Activated CD4-positive, alpha-beta T cell treated with anti-CD3 and anti-CD28 coated beads for 48 hours (primary cell): ENCODE data around the gene CCDC9.
"Not testable (repeated sequence)": the region's sequence is repeated elsewhere in the genome, so short reads cannot be mapped to it uniquely, and the experiment has no call there.

Experiments
- DNase-seq: peaks from one replicate; pipeline ENCODE4 v3.0.0-alpha.2; 2020

CCDC9 gene

DNA sequence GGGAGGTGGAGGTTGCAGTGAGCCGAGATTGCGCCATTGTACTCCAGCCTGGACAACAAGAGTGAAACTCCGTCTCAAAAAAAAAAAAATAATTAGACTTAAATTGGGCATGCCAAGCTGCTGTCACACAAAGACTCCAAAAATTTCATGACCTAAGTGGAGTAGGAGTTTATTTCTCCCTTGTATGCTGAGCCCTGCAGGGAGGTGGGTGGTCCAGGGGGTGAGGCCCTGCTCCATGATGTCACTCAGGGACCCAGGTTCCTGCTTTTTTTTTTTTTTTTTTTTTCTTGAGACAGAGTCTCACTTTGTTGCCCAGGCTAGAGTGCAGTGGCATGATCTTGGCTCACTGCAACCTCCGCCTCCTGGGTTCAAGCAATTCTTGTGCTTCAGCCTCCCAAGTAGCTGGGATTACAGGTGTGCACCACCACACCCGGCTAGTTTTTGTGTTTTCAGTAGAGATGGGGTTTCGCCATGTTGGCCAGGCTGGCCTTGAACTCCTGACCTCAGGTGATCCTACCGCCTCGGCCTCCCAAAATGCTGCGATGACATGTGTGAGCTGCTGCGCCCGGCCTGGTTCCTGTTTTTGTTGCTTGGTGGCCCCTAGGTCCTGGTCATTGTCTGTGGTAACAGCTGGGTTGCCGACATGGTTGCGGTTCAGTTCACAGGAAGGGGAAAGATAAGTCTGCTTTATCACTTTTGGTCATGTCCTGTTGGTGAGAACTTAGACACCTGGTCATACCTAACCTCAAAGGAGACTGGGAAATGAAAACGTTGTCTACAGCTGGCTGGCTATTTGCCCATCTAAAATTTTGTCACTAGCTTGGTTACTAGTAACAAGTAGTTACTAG lies 5.8 kb downstream of the CCDC9 start:
- DNase-seq: not testable (repeated sequence)

DNA sequence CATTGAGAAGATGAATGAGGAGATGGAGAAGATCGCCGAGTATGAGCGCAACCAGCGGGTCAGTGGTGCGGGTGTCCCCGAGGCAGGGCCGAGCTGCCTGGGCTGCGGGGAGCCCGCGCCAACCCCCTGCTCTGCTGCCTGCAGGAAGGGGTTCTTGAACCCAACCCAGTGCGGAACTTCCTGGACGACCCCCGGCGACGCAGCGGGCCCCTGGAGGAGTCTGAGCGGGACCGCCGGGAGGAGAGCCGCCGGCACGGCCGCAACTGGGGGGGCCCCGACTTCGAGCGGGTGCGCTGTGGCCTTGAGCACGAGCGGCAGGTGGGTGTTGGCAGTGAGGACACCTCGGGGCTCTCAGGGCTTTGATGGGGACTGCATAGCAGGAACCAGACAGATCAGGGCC lies 8.3 kb downstream of the CCDC9 start:
- DNase-seq: no peak

DNA sequence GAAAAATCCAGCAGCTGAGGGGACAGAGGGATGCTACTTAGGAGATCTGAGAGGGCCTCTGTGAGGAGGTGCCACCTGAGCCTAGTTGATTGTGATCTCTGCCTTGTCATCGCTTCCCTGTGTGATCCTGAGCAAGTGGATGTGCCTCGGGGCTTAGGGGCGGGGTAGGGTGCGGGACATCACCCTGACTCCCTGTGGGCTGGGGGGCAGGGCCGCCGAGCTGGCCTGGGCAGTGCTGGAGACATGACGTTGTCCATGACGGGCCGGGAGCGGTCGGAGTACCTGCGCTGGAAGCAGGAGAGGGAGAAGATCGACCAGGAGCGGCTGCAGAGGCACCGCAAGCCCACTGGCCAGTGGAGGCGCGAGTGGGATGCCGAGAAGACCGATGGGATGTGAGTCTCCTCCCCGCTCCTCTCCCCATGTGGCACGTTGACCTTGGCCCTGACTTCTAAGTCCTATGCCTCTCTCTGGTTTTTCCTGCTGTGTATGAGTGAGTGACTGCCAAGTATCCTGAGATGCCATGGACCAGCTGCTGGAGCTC lies 10.1 kb downstream of the CCDC9 start:
- DNase-seq: no peak

DNA sequence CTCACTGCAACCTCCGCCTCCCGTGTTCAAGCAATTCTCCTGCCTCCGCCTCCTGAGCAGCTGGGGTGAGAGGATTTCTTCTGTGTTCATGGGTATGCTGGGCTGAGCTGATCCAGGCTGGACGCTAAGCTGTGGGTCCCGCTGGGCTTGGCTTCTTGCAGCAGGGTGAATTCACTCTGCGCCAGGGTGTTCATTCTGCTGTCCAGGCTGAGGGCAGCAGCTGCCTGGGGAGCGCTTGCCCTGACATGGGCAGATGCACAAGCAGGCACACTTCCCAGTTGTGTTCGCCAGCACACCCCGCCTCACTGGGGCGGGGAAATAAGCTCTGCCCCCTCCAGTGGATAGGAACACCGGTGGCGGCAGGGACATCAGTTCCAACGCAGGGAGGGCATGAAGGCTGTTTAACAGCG lies 11.0 kb downstream of the CCDC9 start:
- no peak for DNase-seq

GRCh38 chr19:47268028-47268427 lies 11.7 kb downstream of the CCDC9 start:
- DNase-seq: no peak

DNA sequence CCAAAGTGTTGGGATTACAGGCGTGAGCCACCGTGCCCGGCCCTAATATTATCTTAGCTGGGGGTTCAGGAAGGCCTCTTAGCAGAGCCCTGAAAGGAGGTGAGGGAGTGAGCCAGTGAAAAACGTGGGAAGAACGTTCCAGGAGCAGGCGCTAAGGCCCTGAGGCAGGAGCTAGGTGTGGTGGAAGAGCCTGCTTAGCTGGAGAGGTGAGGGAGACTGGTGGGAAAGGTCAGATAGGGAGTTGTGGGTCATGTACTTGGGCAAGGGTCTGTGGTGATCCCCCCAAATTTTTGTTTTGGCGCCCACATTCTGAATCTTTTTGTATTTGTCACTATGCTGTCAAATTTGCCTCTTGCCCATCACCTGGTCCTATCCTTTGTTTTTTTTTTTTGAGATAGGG lies 13.3 kb downstream of the CCDC9 start:
- DNase-seq: no peak

- DNase-seq: no peak
Observed at GRCh38 chr19:47270408-47270807, 14.1 kb downstream of the CCDC9 start.

DNA sequence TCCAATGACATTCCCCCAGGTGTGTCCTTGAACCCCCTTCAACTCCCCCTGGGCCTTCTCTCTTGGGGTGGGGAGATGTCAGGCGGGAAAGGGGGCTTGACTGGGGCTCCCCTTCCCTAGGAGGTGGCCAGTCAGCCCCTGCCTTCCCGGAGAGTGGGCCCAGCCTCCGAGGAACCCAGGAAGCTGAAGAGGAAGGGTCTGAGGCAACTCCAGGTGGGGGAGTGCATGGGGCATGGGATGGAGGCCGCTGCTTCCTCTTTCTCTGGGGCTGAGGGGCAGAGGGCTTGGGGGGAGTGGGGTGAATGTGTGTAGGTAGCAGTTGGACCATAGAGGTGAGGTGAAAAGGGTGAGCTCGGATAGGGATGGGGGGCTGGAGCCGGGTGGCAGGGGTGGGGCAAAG lies 15.6 kb downstream of the CCDC9 start:
- no peak for DNase-seq

DNA sequence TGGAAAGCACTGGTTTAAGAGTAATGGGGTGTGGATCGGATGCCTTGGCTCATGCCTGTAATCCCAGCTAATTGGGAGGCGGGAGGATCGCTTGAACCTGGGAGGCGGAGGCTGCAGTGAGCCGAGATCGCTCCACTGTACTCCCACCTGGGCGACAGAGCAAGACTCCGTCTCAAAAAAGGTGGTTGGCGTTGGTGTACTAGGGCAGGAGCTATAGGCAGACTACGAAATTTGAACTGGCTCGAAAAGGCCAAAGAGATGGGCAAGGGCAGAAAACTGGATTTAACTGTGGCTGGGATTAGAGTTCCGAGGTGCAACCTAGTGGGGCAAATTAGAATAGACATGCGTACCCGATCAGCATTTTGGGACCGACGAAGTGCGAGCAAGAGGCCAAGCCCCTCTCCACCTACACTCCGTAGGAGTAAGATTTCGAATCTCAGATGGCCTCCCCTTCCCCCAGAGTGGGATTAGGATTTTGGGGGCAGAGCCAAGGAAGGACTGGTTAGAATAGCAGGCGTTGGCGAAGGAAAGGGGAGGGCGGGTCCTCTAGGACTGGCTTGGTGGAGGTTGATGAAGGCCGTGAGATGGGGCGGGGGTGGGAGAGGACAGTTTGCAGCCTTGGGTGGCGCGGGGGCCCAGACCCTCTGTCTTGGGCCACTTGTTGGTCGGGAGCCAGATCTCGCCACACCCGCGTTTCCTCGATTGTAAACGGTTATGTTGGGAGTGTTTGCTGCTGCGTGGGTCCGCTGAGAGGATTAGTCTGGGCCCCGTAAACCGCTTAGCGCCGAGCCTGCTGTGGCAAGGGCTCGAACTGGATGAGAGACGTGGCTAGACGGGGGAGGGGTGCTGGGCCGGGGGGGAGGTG lies 16.4 kb downstream of the CCDC9 start:
- no peak for DNase-seq

DNA sequence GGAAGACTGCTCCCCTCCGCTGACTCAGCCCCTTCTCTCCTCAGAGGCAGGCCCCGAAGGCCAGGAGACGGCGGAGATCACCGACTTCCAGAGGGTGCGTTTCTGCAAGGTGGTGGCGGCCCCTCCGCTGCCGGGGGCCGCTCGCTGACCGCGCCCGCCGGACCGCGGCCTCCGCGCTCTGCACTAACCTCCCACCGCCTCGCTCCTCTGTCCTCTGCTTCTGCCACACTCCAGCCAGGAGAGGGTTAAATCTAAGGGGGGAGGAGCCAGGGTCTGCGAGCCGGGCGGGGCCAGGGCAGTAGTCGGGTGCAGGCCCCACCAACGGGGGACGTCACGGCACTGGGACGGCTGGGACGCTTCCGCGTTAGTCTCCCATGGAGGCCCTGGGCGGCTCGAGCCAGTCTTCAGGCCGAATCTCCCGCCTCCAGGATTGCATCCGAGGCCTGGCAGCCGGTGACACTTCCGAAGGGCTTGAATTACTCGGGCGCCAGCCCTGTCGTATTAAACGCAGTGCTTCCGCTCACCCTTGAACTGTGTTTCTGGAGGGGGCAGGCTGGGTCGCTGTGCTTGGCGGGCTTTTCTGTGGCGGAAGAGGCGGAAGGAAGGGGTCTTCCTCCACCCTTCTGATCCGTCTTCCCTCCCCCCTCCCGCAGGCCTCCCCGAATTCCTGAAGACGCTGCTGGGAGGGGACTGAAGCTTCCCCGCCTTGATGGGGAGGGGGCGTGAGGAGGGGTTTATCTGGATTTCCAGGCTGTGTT lies 17.2 kb downstream of the CCDC9 start:
- DNase-seq: peak; percentile 94

GRCh38 chr19:47274071-47274890 lies 18.0 kb downstream of the CCDC9 start, which contains the start of gene INAFM1:
Gene INAFM1 (plus strand): TSS chr19:47274885. CDS start chr19:47274920, 35 bp downstream.
- peak; percentile 100 for DNase-seq

DNA sequence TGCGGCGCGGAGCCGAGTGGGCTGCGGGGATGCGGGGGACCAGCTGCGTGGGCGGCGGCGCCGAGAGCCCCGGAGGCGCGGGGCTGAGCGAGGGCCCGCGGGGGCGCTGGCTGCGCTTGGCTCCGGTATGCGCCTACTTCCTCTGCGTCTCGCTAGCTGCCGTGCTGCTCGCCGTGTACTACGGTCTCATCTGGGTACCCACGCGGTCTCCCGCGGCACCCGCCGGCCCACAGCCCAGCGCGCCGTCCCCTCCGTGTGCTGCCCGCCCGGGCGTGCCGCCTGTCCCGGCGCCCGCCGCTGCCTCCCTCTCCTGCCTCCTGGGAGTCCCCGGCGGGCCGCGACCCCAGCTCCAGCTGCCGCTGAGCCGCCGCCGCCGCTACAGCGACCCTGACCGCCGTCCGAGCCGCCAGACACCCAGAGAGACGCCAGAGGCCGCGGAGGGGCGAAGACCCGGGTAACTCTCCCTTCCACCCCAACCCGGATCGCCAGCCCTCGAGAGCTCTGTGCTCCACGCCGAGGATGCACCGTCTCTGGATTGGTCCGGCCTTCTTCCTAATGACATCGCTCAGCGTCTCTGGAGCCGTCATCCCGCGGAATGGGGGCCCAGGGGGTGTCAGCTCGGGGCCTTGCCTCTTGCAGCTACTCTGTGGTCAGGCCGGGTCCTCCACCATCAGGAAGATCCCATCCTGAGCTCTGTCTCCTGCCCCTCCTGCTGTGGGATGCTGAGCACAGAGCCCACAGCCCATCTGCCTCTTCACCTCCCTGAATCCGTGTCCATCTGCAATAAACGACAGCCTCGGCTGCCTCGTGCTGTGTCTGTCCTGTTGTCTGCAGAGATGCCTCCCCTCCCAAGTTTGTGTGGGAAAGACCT lies 18.8 kb downstream of the CCDC9 start:
- peak; percentile 26 for DNase-seq

DNA sequence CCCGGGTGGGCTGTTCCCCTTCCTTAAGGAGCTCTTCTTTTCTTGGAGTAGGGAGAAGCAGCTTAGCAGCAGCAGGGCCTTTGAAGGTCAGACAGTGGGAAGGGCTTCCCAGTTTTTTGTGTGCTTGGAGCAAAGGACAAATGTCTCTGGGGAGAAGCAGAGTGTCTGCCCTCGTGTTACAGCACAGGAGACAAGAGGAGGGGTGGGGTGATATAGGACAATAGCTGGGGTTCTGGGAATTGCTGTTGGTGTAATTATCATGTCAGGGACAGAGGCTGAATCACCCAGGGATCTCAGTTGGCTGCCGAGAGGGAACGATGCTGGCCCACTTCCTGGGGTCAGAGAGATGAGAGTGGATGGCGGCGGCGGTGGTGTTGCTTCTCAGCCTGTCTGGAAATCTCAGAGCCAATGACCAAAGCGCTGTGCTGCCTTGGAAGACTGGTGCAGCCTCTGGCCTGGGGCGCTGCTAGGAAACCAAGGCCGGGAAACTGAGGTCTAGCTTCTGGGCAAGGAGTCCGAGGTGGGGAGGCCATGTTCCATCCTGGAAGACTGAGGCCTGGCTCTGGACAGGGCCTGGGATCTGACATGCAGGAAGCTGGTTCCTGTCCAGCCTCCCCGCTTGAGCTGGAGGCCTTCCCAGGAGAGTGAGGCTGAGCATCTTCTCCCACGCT lies 19.6 kb downstream of the CCDC9 start:
- no peak for DNase-seq

GRCh38 chr19:47276513-47276912 lies 20.2 kb downstream of the CCDC9 start:
- DNase-seq: not testable (repeated sequence)

DNA sequence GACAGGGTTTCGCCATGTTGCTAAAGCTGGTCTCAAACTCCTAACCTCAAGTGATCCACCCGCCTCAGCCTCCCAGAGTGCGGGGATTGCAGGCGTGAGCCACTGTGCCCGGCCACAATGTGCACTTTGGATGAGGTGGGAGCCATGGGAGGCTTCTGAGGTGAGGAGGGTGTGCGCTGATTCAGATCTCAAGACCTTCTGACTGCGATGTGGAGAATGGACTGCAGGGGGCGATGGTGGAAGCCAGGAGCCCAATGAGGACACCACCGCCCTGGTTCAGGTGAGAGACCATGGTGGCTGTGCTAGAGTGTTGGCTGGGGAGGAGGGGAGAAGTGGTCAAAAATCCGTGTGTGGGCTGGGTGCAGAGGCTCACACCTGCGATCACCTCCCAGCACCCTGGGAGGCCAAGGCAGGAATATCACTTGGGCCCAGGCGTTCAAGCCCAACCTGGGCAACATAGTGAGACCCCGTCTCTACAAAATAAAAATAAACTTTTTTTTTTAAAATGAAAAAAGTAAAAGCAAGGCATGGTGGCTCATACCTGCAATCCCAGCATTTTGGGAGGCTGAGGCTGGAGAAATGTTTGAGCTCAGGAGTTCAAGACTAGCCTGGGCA lies 24.0 kb downstream of the CCDC9 start:
- peak; percentile 83 for DNase-seq

GRCh38 chr19:47283405-47284059 lies 27.2 kb downstream of the CCDC9 start:
- DNase-seq: no peak

GRCh38 chr19:47284324-47284899 lies 28.1 kb downstream of the CCDC9 start:
- DNase-seq: peak; percentile 38

DNA sequence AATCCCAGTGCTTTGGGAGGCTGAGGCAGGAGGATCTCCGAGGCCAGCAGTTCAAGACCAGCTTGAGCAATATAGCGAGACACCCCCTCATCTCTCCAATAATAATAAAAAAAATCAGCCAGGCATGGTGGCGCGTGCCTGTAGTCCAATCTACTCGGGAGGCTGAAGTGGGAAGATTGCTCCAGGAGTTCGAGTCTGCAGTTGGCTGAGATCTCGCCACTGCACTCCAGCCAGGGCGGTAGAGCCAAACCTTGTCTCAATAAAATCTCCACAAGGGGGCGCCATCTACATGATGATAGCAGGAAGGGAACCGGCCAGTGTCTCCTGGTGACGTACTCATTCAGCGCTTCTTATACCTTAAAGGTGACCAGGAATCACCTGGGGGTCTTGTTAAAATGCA lies 39.7 kb downstream of the CCDC9 start:
- peak; percentile 86 for DNase-seq

DNA sequence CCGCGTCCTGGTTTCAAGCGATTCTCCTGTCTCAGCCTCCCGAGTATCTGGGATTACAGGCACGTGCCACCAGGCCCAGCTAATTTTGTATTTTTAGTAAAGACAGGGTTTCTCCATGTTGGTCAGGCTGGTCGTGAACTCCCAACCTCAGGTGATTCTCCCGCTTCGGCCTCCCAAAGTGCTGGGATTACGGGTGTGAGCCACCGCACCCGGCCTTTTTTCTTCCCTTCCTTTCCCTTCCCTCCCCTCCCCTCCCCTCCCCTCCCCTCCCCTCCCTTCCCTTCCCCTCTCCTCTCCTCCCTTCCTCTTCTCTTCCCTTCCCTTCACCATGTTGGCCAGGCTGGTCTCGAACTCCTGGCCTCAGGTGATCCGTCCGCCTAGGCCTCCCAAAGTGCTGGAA lies 44.5 kb downstream of the CCDC9 start:
- DNase-seq: not testable (repeated sequence)
